Measurements from ENCODE around the gene CCM2.
A peak's percentile ranks its signal among the peaks of the same experiment; 100 is the strongest.

Gene CCM2

GRCh38 chr7:44998153-44998871, 1.7 kb upstream of the CCM2 start:
- no peaks in the 10 kb centered on the region for H3K9me3 ChIP-seq
- H3K4me3 ChIP-seq: peak overlapping the region; percentile 80
- H3K4me2 ChIP-seq: peak overlapping the region; percentile 75
- TF ChIP-seq Cebpa-rat (IDR thresholded peaks at IDR 0.05): no peak
- peak overlapping the region; percentile 54 for H3K27ac ChIP-seq
- H3K4me1 ChIP-seq: peaks cover 68% of the 10 kb centered on the region
- H4K20me1 ChIP-seq: peaks cover 23% of the 10 kb centered on the region
- no peaks in the 10 kb centered on the region for H3K36me3 ChIP-seq
- H3K9ac ChIP-seq: peak overlapping the region; percentile 80; the same call in 1 of the 2 replicates
- H3K27me3 ChIP-seq: no peaks in the 10 kb centered on the region

- Histone ChIP-seq H3K9me3 (no peaks in the 10 kb centered on the region), H4K20me1 (peaks cover 24% of the 10 kb centered on the region), H3K36me3 (no peaks in the 10 kb centered on the region), H3K4me3 (peak overlapping the region; percentile 80), H3K9ac (peak overlapping the region; percentile 80), H3K27ac (peak overlapping the region; percentile 89), H3K27me3 (no peaks in the 10 kb centered on the region), H3K4me2 (peak overlapping the region; percentile 75), H3K4me1 (peaks cover 64% of the 10 kb centered on the region)
- TF ChIP-seq Cebpa-rat (IDR thresholded peaks at IDR 0.05): no peak
Measured at GRCh38 chr7:44999245-45000092, 532 bp upstream of the CCM2 start.

- Histone ChIP-seq H3K27ac (peak overlapping the region; percentile 77; the same call in 1 of the 2 replicates), H4K20me1 (peaks cover 41% of the 10 kb centered on the region), H3K4me2 (peak overlapping the region; percentile 89), H3K4me1 (peaks cover 62% of the 10 kb centered on the region), H3K4me3 (peak overlapping the region; percentile 80), H3K27me3 (no peaks in the 10 kb centered on the region), H3K9me3 (no peaks in the 10 kb centered on the region), H3K9ac (peak overlapping the region; percentile 82), H3K36me3 (peaks cover 2% of the 10 kb centered on the region; the same call in 1 of the 2 replicates)
- TF ChIP-seq Cebpa-rat (IDR thresholded peaks at IDR 0.05): no peak
Measured at GRCh38 chr7:45001138-45001694, 1.2 kb downstream of the CCM2 start.

- Histone ChIP-seq H3K9me3 (no peaks in the 10 kb centered on the region), H3K4me3 (0 out of 2 replicates have a peak overlapping the region, but pooled peaks have one; percentile 80), H3K9ac (peak overlapping the region; percentile 82; the same call in 1 of the 2 replicates), H3K27me3 (no peaks in the 10 kb centered on the region), H3K4me1 (peaks cover 61% of the 10 kb centered on the region), H3K27ac (no peak overlapping the region), H4K20me1 (peaks cover 44% of the 10 kb centered on the region), H3K36me3 (peaks cover 8% of the 10 kb centered on the region; the same call in 1 of the 2 replicates), H3K4me2 (peak overlapping the region; percentile 89)
- no peak for TF ChIP-seq Cebpa-rat (IDR thresholded peaks at IDR 0.05)
Measured at GRCh38 chr7:45001826-45002225, 1.8 kb downstream of the CCM2 start.

- no peaks in the 10 kb centered on the region for H3K27me3 ChIP-seq
- peaks cover 56% of the 10 kb centered on the region for H3K4me1 ChIP-seq
- no peak for TF ChIP-seq Cebpa-rat (IDR thresholded peaks at IDR 0.05)
- no peak overlapping the region for H3K4me2 ChIP-seq
- H3K9me3 ChIP-seq: no peaks in the 10 kb centered on the region
- no peak overlapping the region for H3K9ac ChIP-seq
- no peak overlapping the region for H3K4me3 ChIP-seq
- peaks cover 52% of the 10 kb centered on the region for H4K20me1 ChIP-seq
- peaks cover 10% of the 10 kb centered on the region; the same call in 1 of the 2 replicates for H3K36me3 ChIP-seq
- no peak overlapping the region for H3K27ac ChIP-seq
Measured at GRCh38 chr7:45003789-45004188, 3.8 kb downstream of the CCM2 start.

- Histone ChIP-seq H3K9ac (no peak overlapping the region), H3K9me3 (no peaks in the 10 kb centered on the region), H3K27me3 (no peaks in the 10 kb centered on the region), H3K4me3 (no peak overlapping the region), H3K4me2 (peak overlapping the region; percentile 2; the same call in 1 of the 2 replicates), H3K36me3 (peaks cover 21% of the 10 kb centered on the region), H3K27ac (no peak overlapping the region), H3K4me1 (peaks cover 41% of the 10 kb centered on the region), H4K20me1 (peaks cover 34% of the 10 kb centered on the region)
- TF ChIP-seq Cebpa-rat (IDR thresholded peaks at IDR 0.05): no peak
Measured at GRCh38 chr7:45007106-45007505, 7.1 kb downstream of the CCM2 start.

GRCh38 chr7:45007571-45008328, 7.7 kb downstream of the CCM2 start:
- H3K36me3 ChIP-seq: peaks cover 28% of the 10 kb centered on the region
- H3K27ac ChIP-seq: no peak overlapping the region
- H3K4me2 ChIP-seq: peak overlapping the region; percentile 2; the same call in 1 of the 2 replicates
- H3K9ac ChIP-seq: no peak overlapping the region
- no peak for TF ChIP-seq Cebpa-rat (IDR thresholded peaks at IDR 0.05)
- no peak overlapping the region for H3K4me3 ChIP-seq
- H3K27me3 ChIP-seq: no peaks in the 10 kb centered on the region
- peaks cover 40% of the 10 kb centered on the region for H3K4me1 ChIP-seq
- H4K20me1 ChIP-seq: peaks cover 29% of the 10 kb centered on the region
- no peaks in the 10 kb centered on the region for H3K9me3 ChIP-seq

GRCh38 chr7:45013465-45013967, 13.5 kb downstream of the CCM2 start:
- H3K9ac ChIP-seq: no peak overlapping the region
- H3K4me1 ChIP-seq: 0 out of 2 replicates have a peak, but pooled peaks cover 9% of the 10 kb centered on the region
- no peaks in the 10 kb centered on the region for H3K27me3 ChIP-seq
- H3K4me2 ChIP-seq: no peak overlapping the region
- peaks cover 44% of the 10 kb centered on the region for H3K36me3 ChIP-seq
- H3K27ac ChIP-seq: no peak overlapping the region
- TF ChIP-seq Cebpa-rat (IDR thresholded peaks at IDR 0.05): no peak
- H3K9me3 ChIP-seq: 0 out of 2 replicates have a peak, but pooled peaks cover 8% of the 10 kb centered on the region
- no peaks in the 10 kb centered on the region for H4K20me1 ChIP-seq
- H3K4me3 ChIP-seq: no peak overlapping the region

- H3K4me2 ChIP-seq: no peak overlapping the region
Measured at GRCh38 chr7:45015313-45015712, 15.3 kb downstream of the CCM2 start.

More at GRCh38 chr7:45015313-45015712, 15.3 kb downstream of the CCM2 start:
- Histone ChIP-seq H3K4me1 (peaks cover 18% of the 10 kb centered on the region; the same call in 1 of the 2 replicates), H3K27me3 (no peaks in the 10 kb centered on the region), H3K9ac (no peak overlapping the region), H3K4me3 (no peak overlapping the region), H3K9me3 (0 out of 2 replicates have a peak, but pooled peaks cover 8% of the 10 kb centered on the region), H3K36me3 (peaks cover 51% of the 10 kb centered on the region), H3K27ac (no peak overlapping the region), H4K20me1 (0 out of 2 replicates have a peak, but pooled peaks cover 9% of the 10 kb centered on the region)
- TF ChIP-seq Cebpa-rat (IDR thresholded peaks at IDR 0.05): no peak
